A549 (cell line): ENCODE measurements around the gene ADGRG3. TPM values are rescaled to one million over a fixed set of nuclear protein-coding genes. Genes with fewer than 3 reads are reported as not detected.

Source experiments
- ATAC-seq, 2 experiments: fragments of 200-7000 bp in 1 of 2; fragments of >200 bp in 1 of 2; cut with Nextera tagmentation in 1 of 2; cut with Tn5 transposase in 1 of 2; 3 replicates each; pipeline versions ENCODE4 v1.8.0 to v1.9.1; 2018 to 2020; ENCODE audit warnings: mild to moderate bottlenecking in 1 of 2, moderate library complexity in 1 of 2
- CTCF ChIA-PET: fragments of 300-600 bp; sonication (Branson Sonifier 250); formaldehyde crosslinking; extraction: SDS; loops from one replicate; lab custom pipeline; 2021; ENCODE audit warnings: antibody characterized with exemption, inconsistent platforms; lab: Yijun Ruan, JAX
- POLR2A ChIA-PET: fragments of 350-600 bp; formaldehyde crosslinking; extraction: SDS; loops from one replicate; lab custom pipeline; 2021; ENCODE audit warnings: antibody characterized with exemption, inconsistent platforms; lab: Yijun Ruan, JAX
- DNase-seq, 2 experiments: peaks; one replicate each; pipeline versions ENCODE4 v3.0.0 to v3.0.0-alpha.2; 2011 to 2016; ENCODE audit warnings: low read depth in 1 of 2, low spot score in 1 of 2
- FAIRE-seq: peaks from 2 replicates; lab custom pipeline; 2011; peaks lifted over from hg19 to GRCh38; lab: Jason Lieb, UNC
- H3K27ac ChIP-seq, 2 experiments: fragments of >200 bp; sonication (Bioruptor Twin); formaldehyde crosslinking; 3 replicates each; pipeline ENCODE4 v1.5.1; 2016 to 2017
- H3K4me1 ChIP-seq: fragments of >200 bp; sonication (Bioruptor Twin); formaldehyde crosslinking; 3 replicates; pipeline ENCODE4 v1.6.1; 2016
- H3K4me2 ChIP-seq: fragments of >200 bp; sonication (Bioruptor Twin); formaldehyde crosslinking; 3 replicates; pipeline ENCODE4 v1.6.1; 2016
- H3K4me3 ChIP-seq: fragments of >200 bp; sonication (Bioruptor Twin); formaldehyde crosslinking; 3 replicates; pipeline ENCODE4 v1.5.1; 2016
- H3K9me3 ChIP-seq: fragments of >200 bp; sonication (Bioruptor Twin); formaldehyde crosslinking; 3 replicates; pipeline ENCODE4 v1.6.1; 2016
- ATOH8 ChIP-seq: fragments of 250-450 bp; sonication (Bioruptor Pico); IDR thresholded peaks from 2 replicates; pipeline ENCODE4 v1.5.0; 2020; ENCODE audit warnings: low read depth, mild to moderate bottlenecking, moderate library complexity
- BHLHE40 ChIP-seq: IDR thresholded peaks from 2 replicates; pipeline ENCODE4 v1.6.1; 2012; ENCODE audit warnings: low read depth, low read length, inconsistent platforms
- E2F6 ChIP-seq: IDR thresholded peaks from 2 replicates; pipeline ENCODE4 v1.6.1; 2012; ENCODE audit warnings: low read depth, borderline replicate concordance
- EHMT2 ChIP-seq: fragments of 200-600 bp; sonication (generic); IDR thresholded peaks from 2 replicates; pipeline ENCODE4 v1.6.1; 2016; ENCODE audit warnings: antibody characterized with exemption, low read depth, mild to moderate bottlenecking, moderate library complexity
- EP300 ChIP-seq, 2 experiments: fragments of >200 bp; sonication (Bioruptor Twin); formaldehyde crosslinking; IDR thresholded peaks; 2 replicates in 1 of 2; 3 replicates in 1 of 2; pipeline ENCODE4 v1.6.1; 2016 to 2017
- FOSL2 ChIP-seq, 2 experiments: fragments of 450-650 bp in 1 of 2; fragments of >200 bp in 1 of 2; sonication (Bioruptor Twin) in 1 of 2; formaldehyde crosslinking; IDR thresholded peaks; 2 replicates each; pipeline versions ENCODE4 v1.5.0 to v1.6.1; 2016 to 2020; ENCODE audit warnings: mild to moderate bottlenecking in 1 of 2, moderate library complexity in 1 of 2
- HES2 ChIP-seq: fragments of >200 bp; sonication (Bioruptor Twin); formaldehyde crosslinking; IDR thresholded peaks from 2 replicates; pipeline ENCODE4 v1.6.1; 2016
- JUN ChIP-seq, 2 experiments: fragments of >200 bp; sonication (Bioruptor Twin); formaldehyde crosslinking; IDR thresholded peaks; 2 replicates in 1 of 2; 3 replicates in 1 of 2; pipeline ENCODE4 v1.6.1; 2016 to 2017
- NPAS2 ChIP-seq: fragments of 250-450 bp; sonication (Bioruptor Pico); IDR thresholded peaks from 2 replicates; pipeline ENCODE4 v1.8.0; 2022; ENCODE audit warnings: mild to moderate bottlenecking, moderate library complexity, borderline replicate concordance
- RARB ChIP-seq: fragments of 250-450 bp; sonication (Bioruptor Pico); IDR thresholded peaks from 2 replicates; pipeline ENCODE4 v1.8.0; 2021; ENCODE audit warnings: mild to moderate bottlenecking, moderate library complexity
- TP53 ChIP-seq: fragments of 250-450 bp; sonication (Bioruptor Pico); IDR thresholded peaks from 2 replicates; pipeline ENCODE4 v1.5.0; 2021; ENCODE audit warnings: mild to moderate bottlenecking, moderate library complexity
- USF2 ChIP-seq: fragments of 450-650 bp; IDR thresholded peaks from 2 replicates; pipeline ENCODE4 v1.6.1; 2014; ENCODE audit warnings: antibody characterized with exemption
- ZC3H11A ChIP-seq: fragments of 450-650 bp; IDR thresholded peaks from 2 replicates; pipeline ENCODE4 v1.6.1; 2014; ENCODE audit warnings: antibody characterized with exemption, mild to moderate bottlenecking
- WGBS: methylation state at CpG from one replicate; pipeline ENCODE4 v1.1.6; 2017; ENCODE audit errors: missing lambda C conversion rate; 5-methylcytosine and 5-hydroxymethylcytosine counted together
- polyA plus RNA-seq, 4 experiments: library from polyadenylated mRNA; depleted of rRNA in 3 of 4; stranded (reverse); fragments of >200 nt; fragmentation: RNase III in 1 of 4; extraction: RNeasy Plus Mini Kit Qiagen cat#74134 plus additional on column Dnase treatment in 1 of 4; gene quantifications; 2 replicates in 3 of 4; 3 replicates in 1 of 4; pipeline ENCODE4 v1.2.3, GENCODE V29; 2011 to 2017

The ADGRG3 gene
- polyA plus RNA-seq, 2 of the 4 experiments (the other 2 are of a cell fraction) = 0.25 to 0.45 TPM

- no peak for FAIRE-seq
- TF ChIP-seq ATOH8 (CRISPR knock-in tag) (no peak), RARB (CRISPR knock-in tag) (no peak), TP53 (CRISPR knock-in tag) (no peak), BHLHE40 (no peak), ZC3H11A (no peak), EP300 (IDR thresholded peaks at IDR 0.05) (no peak), USF2 (no peak), JUN (IDR thresholded peaks at IDR 0.05) (no peak), E2F6 (no peak), FOSL2 (IDR thresholded peaks at IDR 0.05) (no peak), FOSL2 (CRISPR knock-in tag; IDR thresholded peaks at IDR 0.05) (no peak), HES2 (no peak), EHMT2 (no peak), NPAS2 (CRISPR knock-in tag) (no peak)
- TF ChIP-seq, all 56 proteins: peak for 0
- Histone ChIP-seq H3K4me2 (no peak overlapping the region), H3K27ac (no peak overlapping the region), H3K9me3 (no peaks in the 10 kb centered on the region), H3K4me3 (no peak overlapping the region), H3K4me1 (peaks cover 12% of the 10 kb centered on the region)
- WGBS = 94% methylated on average over 7 of the region's 7 CpGs
- ChIA-PET CTCF (interaction anchor here (1.1 to 5.5 kb wide), 6 partner anchors 18 to 219 kb away, joined by 3 to 46 read pairs (median 4); no protein-coding TSS in a partner anchor), POLR2A (no interaction called here)
- ATAC-seq = no peak
- no peak for DNase-seq
Measured at GRCh38 chr16:57738844-57739243, 70.7 kb downstream of the ADGRG3 start.

Other genes with a start within 250 kb of the ADGRG3 start
- gene CIAPIN1, start 220.9 kb upstream of the ADGRG3 start, polyA plus RNA-seq (2011; rRNA removed) = 101 and 114 TPM in 2 replicates
- gene CIAPIN1, start 220.9 kb upstream of the ADGRG3 start, polyA plus RNA-seq (2017; fragmentation: RNase III; extraction: RNeasy Plus Mini Kit Qiagen cat#74134 plus additional on column Dnase treatment) = 69.1 to 75.0 TPM (median 71.5 TPM) in 3 replicates
- gene COQ9, start 220.8 kb upstream of the ADGRG3 start, polyA plus RNA-seq (2011; rRNA removed) = 109 and 130 TPM in 2 replicates
- 46.2 to 48.0 TPM (median 47.2 TPM) in 3 replicates for gene COQ9, start 220.8 kb upstream of the ADGRG3 start, polyA plus RNA-seq (2017; fragmentation: RNase III; extraction: RNeasy Plus Mini Kit Qiagen cat#74134 plus additional on column Dnase treatment)
- gene POLR2C, start 205.6 kb upstream of the ADGRG3 start, polyA plus RNA-seq (2011; rRNA removed) = 229 and 259 TPM in 2 replicates
- 141 to 148 TPM (median 146 TPM) in 3 replicates for gene POLR2C, start 205.6 kb upstream of the ADGRG3 start, polyA plus RNA-seq (2017; fragmentation: RNase III; extraction: RNeasy Plus Mini Kit Qiagen cat#74134 plus additional on column Dnase treatment)
- 85.4 and 93.2 TPM in 2 replicates for gene DOK4, start 181.8 kb upstream of the ADGRG3 start, polyA plus RNA-seq (2011; rRNA removed)
- 51.9 to 70.3 TPM (median 65.2 TPM) in 3 replicates for gene DOK4, start 181.8 kb upstream of the ADGRG3 start, polyA plus RNA-seq (2017; fragmentation: RNase III; extraction: RNeasy Plus Mini Kit Qiagen cat#74134 plus additional on column Dnase treatment)
- 7.4 and 8.0 TPM in 2 replicates for gene CCDC102A, start 131.7 kb upstream of the ADGRG3 start, polyA plus RNA-seq (2011; rRNA removed)
- 7.6 to 8.5 TPM (median 8.3 TPM) in 3 replicates for gene CCDC102A, start 131.7 kb upstream of the ADGRG3 start, polyA plus RNA-seq (2017; fragmentation: RNase III; extraction: RNeasy Plus Mini Kit Qiagen cat#74134 plus additional on column Dnase treatment)
- not detected in 2 replicates for gene ADGRG5, start 125.7 kb upstream of the ADGRG3 start, polyA plus RNA-seq (2011; rRNA removed)
- gene ADGRG5, start 125.7 kb upstream of the ADGRG3 start, polyA plus RNA-seq (2017; fragmentation: RNase III; extraction: RNeasy Plus Mini Kit Qiagen cat#74134 plus additional on column Dnase treatment) = 0.06 TPM in 1 of 3 replicates, not detected in the others
- 28.3 and 37.7 TPM in 2 replicates for gene ADGRG1, start 39.7 kb upstream of the ADGRG3 start, polyA plus RNA-seq (2011; rRNA removed)
- 91.8 to 142 TPM (median 130 TPM) in 3 replicates for gene ADGRG1, start 39.7 kb upstream of the ADGRG3 start, polyA plus RNA-seq (2017; fragmentation: RNase III; extraction: RNeasy Plus Mini Kit Qiagen cat#74134 plus additional on column Dnase treatment)
- 0.17 and 0.28 TPM in 2 replicates for gene DRC7, start 26.5 kb downstream of the ADGRG3 start, polyA plus RNA-seq (2011; rRNA removed)
- 0.10 to 0.28 TPM (median 0.10 TPM) in 3 replicates for gene DRC7, start 26.5 kb downstream of the ADGRG3 start, polyA plus RNA-seq (2017; fragmentation: RNase III; extraction: RNeasy Plus Mini Kit Qiagen cat#74134 plus additional on column Dnase treatment)
- 18.6 and 21.1 TPM in 2 replicates for gene KATNB1, start 67.5 kb downstream of the ADGRG3 start, polyA plus RNA-seq (2011; rRNA removed)
- 18.1 to 21.0 TPM (median 19.1 TPM) in 3 replicates for gene KATNB1, start 67.5 kb downstream of the ADGRG3 start, polyA plus RNA-seq (2017; fragmentation: RNase III; extraction: RNeasy Plus Mini Kit Qiagen cat#74134 plus additional on column Dnase treatment)
- 127 and 128 TPM in 2 replicates for gene KIFC3, start 134.2 kb downstream of the ADGRG3 start, polyA plus RNA-seq (2011; rRNA removed)
- 171 to 180 TPM (median 178 TPM) in 3 replicates for gene KIFC3, start 134.2 kb downstream of the ADGRG3 start, polyA plus RNA-seq (2017; fragmentation: RNase III; extraction: RNeasy Plus Mini Kit Qiagen cat#74134 plus additional on column Dnase treatment)